K562 (cell line): ENCODE data around the gene G6PC3. TPM values are rescaled to one million over a fixed set of nuclear protein-coding genes. Genes with fewer than 3 reads are reported as not detected.

Experiments used
- AFF4 ChIP-seq: sonication (generic); formaldehyde crosslinking; IDR thresholded peaks from 2 replicates; pipeline ENCODE4 v1.8.0; 2023; ENCODE audit warnings: mild to moderate bottlenecking, missing genetic modification reagents
- CEBPG ChIP-seq, 3 experiments: fragments of 200-800 bp in 1 of 3; sonication (Bioruptor generic) in 1 of 3; sonication (generic) in 1 of 3; formaldehyde crosslinking in 1 of 3; IDR thresholded peaks in 2 of 3; conservative IDR thresholded peaks in 1 of 3; 2 replicates each; pipeline versions ENCODE4 v1.6.1 to v1.8.0; 2016 to 2022; ENCODE audit warnings: missing compliant biosample characterization in 2 of 3, missing genetic modification characterization in 2 of 3, mild to moderate bottlenecking in 1 of 3, missing genetic modification reagents in 1 of 3
- NR0B1 ChIP-seq: fragments of 450-650 bp; IDR thresholded peaks from one replicate; pipeline ENCODE4 v1.6.1; 2018; ENCODE audit warnings: mild to moderate bottlenecking, moderate library complexity; ENCODE audit not compliant: partially characterized antibody
- RBM25 ChIP-seq: fragments of 200-400 bp; formaldehyde crosslinking; IDR thresholded peaks from 2 replicates; pipeline ENCODE4 v1.6.1; 2018; ENCODE audit warnings: low read length, low read depth, moderate library complexity; ENCODE audit not compliant: severe bottlenecking
- SRSF9 ChIP-seq: fragments of 200-400 bp; formaldehyde crosslinking; IDR thresholded peaks from 2 replicates; pipeline ENCODE4 v1.6.1; 2017; ENCODE audit warnings: low read depth, low read length, borderline replicate concordance
- STAG1 ChIP-seq: sonication (generic); formaldehyde crosslinking; IDR thresholded peaks from 2 replicates; pipeline ENCODE4 v1.5.0; 2020; ENCODE audit warnings: missing genetic modification reagents, borderline replicate concordance
- TEAD4 ChIP-seq, 2 experiments: sonication (generic) in 1 of 2; formaldehyde crosslinking in 1 of 2; IDR thresholded peaks; 2 replicates each; pipeline versions ENCODE4 v1.6.1 to v1.8.0; 2012 to 2022; ENCODE audit warnings: borderline replicate concordance in 1 of 2, inconsistent platforms in 1 of 2, low read length in 1 of 2, mild to moderate bottlenecking in 1 of 2, missing genetic modification reagents in 1 of 2
- ZNF121 ChIP-seq: sonication (generic); formaldehyde crosslinking; conservative IDR thresholded peaks from 2 replicates; pipeline ENCODE4 v1.8.0; 2022; ENCODE audit warnings: missing genetic modification reagents
- ZNF217 ChIP-seq: sonication (generic); formaldehyde crosslinking; IDR thresholded peaks from 2 replicates; pipeline ENCODE4 v1.8.0; 2022; ENCODE audit warnings: mild to moderate bottlenecking, missing genetic modification reagents
- ZNF589 ChIP-seq: fragments of 200-800 bp; sonication (Bioruptor generic); IDR thresholded peaks from 2 replicates; pipeline ENCODE4 v1.6.1; 2016; ENCODE audit warnings: low read depth, missing genetic modification characterization, missing compliant biosample characterization
- ZNF695 ChIP-seq: fragments of 450-650 bp; formaldehyde crosslinking; IDR thresholded peaks from 2 replicates; pipeline ENCODE4 v1.4.0; 2020; ENCODE audit warnings: mild to moderate bottlenecking, moderate library complexity
- polyA plus RNA-seq, 8 experiments: library from polyadenylated mRNA; depleted of rRNA in 4 of 8; stranded (reverse) in 5 of 8; unstranded in 3 of 8; fragments of >200 nt; fragmentation: Nextera tagmentation in 2 of 8; fragmentation: Illumina TruSeq in 1 of 8; extraction: Ambion mirVana in 2 of 8; extraction: Trizol in 1 of 8; gene quantifications; 2 replicates each; pipeline versions ENCODE4 v1.2.1 to v1.2.3, GENCODE V29; 2011 to 2014; ENCODE audit warnings: inconsistent platforms in 1 of 8, missing spikeins in 1 of 8
- total RNA-seq, 7 experiments: library from RNA; depleted of rRNA in 6 of 7; stranded (reverse); fragments of >200 nt in 6 of 7; fragmentation: Illumina TruSeq in 2 of 7; extraction: Trizol in 2 of 7; gene quantifications; 2 replicates each; pipeline versions ENCODE4 v1.2.1 to v1.2.3, GENCODE V29; 2011 to 2021; ENCODE audit warnings: low replicate concordance in 1 of 7

The G6PC3 gene
- total and polyA plus RNA-seq, 9 of the 15 experiments (the other 6 are each of a cell fraction or from before 2014, with no cell fraction given): 10.4 to 57.8 (median 31.1) TPM

GRCh38 chr17:44094701-44095387 is 24.3 kb downstream of the G6PC3 start (continued):
- TF ChIP-seq AFF4 (no peak), ZNF695 (no peak), ZNF121 (CRISPR knock-in tag) (peak; percentile 94), STAG1 (CRISPR knock-in tag) (no peak), NR0B1 (no peak), TEAD4 (IDR thresholded peaks at IDR 0.05; ENCODE audit: low read length) (no peak), TEAD4 (CRISPR knock-in tag; IDR thresholded peaks at IDR 0.05; ENCODE audit: borderline replicate concordance) (no peak), CEBPG (CRISPR knock-in tag; IDR thresholded peaks at IDR 0.05) (no peak), CEBPG (tag; conservative IDR thresholded peaks at IDR 0.05 in 1 of 2, IDR thresholded peaks at IDR 0.05 in 1 of 2) (no peak), ZNF217 (CRISPR knock-in tag) (no peak), ZNF589 (CRISPR knock-in tag) (no peak), RBM25 (peak; percentile 97), SRSF9 (no peak)
